Measurements from ENCODE around the gene MRPL32. TPM values are rescaled to one million over a fixed set of nuclear protein-coding genes. Genes with fewer than 3 reads are reported as not detected.

The MRPL32 gene
- total RNA-seq = 100 to 1,000 TPM in 1 of 4 donors, 10 to 100 TPM in 3; 48.7 to 111 (median 54.0) TPM

DNA sequence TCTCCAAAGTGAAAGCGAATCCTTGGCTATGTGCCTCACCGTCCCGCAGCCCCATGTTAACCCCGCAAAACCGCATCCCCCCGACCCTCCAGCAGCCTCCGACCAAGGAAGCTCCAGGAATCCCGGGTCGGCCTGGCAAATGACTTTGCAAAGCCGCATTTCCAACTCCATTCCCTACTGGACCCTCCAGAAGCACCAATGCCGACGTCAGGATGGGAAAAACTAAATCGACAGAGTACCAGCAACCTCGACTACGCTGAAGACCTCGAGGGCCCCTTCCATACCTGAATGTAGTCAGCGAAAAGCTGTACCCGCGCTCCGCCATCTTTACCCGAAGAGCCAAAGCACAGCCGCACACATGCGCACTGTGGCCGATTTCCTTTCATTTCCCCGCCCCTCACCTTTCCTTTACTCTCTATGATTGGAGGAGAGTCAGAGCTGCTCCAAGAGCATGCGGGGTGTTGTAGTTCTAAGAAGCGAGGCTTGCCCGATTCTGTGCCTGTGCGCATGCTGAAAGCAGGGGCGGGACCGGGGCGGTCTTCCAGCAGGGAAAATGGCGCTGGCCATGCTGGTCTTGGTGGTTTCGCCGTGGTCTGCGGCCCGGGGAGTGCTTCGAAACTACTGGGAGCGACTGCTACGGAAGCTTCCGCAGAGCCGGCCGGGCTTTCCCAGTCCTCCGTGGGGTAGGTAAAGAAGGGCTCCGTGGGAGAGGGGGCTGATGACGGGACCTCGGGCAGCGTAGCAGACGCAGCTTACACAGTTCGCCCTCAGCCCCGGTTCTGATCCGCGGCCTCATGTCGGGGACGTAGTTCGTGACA lies at the start of gene MRPL32, which contains the start of gene PSMA2:
Gene MRPL32 (plus strand): TSS at position 543 of the 818 bp plus-strand sequence. CDS start 11 bp downstream, at position 554.
Gene PSMA2 (minus strand): TSS at position 341 of the 818 bp plus-strand sequence. CDS start 16 bp downstream, at position 325.
- TF ChIP-seq, protein P1, sequence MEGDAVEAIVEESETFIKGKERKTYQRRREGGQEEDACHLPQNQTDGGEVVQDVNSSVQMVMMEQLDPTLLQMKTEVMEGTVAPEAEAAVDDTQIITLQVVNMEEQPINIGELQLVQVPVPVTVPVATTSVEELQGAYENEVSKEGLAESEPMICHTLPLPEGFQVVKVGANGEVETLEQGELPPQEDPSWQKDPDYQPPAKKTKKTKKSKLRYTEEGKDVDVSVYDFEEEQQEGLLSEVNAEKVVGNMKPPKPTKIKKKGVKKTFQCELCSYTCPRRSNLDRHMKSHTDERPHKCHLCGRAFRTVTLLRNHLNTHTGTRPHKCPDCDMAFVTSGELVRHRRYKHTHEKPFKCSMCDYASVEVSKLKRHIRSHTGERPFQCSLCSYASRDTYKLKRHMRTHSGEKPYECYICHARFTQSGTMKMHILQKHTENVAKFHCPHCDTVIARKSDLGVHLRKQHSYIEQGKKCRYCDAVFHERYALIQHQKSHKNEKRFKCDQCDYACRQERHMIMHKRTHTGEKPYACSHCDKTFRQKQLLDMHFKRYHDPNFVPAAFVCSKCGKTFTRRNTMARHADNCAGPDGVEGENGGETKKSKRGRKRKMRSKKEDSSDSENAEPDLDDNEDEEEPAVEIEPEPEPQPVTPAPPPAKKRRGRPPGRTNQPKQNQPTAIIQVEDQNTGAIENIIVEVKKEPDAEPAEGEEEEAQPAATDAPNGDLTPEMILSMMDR (IDR thresholded peaks at IDR 0.05; ENCODE audit: low read depth) = no peak

DNA sequence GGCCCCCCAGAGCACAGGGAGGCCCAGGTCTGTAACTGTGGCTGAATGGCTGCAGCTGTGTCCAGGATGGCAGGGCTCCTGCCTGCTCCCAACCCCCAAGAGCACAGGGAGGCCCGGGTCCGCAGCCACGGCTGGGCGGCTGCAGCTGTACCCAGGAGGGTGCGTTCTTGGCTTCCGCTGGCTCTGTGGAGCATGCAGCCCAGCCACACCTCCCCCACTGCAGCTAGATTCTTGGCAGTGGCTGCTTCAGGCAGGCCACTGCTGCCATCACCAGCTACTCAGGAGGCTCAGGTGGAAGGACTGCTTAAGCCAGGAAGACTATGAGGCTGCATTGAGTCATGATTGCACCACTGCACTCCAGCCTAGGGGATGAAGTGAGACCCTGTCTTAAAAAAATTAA lies 48.2 kb upstream of the MRPL32 start:
- TF ChIP-seq, protein P1 (IDR thresholded peaks at IDR 0.05; ENCODE audit: low read depth) = no peak

DNA sequence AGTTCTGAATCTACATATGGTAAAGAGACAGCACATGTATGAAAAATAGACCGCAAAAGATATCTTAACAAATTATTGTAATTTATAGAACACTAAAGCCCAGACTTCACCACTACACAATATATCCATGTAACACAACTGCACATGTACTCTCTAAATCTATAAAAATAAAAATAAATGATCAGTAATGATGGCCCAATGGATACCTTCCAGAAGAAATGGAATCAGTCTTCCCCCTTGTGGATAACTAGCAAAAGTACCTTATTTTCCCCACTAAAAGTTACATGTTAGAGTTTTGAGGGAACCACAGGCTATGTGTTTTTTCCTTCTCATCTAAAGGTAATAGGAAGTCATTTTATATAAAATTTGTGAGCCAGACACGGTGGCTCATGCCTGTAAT lies 46.0 kb upstream of the MRPL32 start:
- TF ChIP-seq, protein P1 (IDR thresholded peaks at IDR 0.05; ENCODE audit: low read depth) = no peak

DNA sequence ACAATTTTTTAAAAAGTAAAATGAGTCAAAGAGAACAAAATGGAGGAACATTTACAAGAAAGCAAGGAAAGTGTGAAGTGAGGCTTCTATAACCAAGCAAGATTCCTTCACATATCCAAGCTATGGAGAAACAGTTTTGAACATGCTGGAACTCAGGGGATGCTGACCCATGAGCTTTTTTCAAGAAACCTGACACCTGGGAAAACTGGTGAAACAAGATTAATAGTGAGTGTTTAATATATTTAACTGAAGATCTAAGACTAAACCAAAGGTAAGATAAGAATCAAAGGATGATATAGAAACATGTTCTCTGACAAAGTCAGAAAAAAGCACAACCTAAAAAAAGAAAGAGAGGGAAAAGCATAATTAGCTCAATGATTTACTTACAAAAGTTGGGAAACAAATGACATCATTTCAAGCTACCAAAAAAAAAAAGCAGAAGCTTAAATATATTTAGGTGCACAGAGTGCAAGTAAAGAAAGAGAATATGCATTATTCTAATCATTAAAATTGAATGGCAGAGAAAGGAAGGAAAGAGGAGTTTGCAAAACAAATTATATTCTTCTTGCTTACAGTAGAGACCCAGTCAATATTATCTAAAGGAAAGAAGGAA lies 45.2 kb upstream of the MRPL32 start:
- TF ChIP-seq, protein P1 (IDR thresholded peaks at IDR 0.05; ENCODE audit: low read depth) = no peak

DNA sequence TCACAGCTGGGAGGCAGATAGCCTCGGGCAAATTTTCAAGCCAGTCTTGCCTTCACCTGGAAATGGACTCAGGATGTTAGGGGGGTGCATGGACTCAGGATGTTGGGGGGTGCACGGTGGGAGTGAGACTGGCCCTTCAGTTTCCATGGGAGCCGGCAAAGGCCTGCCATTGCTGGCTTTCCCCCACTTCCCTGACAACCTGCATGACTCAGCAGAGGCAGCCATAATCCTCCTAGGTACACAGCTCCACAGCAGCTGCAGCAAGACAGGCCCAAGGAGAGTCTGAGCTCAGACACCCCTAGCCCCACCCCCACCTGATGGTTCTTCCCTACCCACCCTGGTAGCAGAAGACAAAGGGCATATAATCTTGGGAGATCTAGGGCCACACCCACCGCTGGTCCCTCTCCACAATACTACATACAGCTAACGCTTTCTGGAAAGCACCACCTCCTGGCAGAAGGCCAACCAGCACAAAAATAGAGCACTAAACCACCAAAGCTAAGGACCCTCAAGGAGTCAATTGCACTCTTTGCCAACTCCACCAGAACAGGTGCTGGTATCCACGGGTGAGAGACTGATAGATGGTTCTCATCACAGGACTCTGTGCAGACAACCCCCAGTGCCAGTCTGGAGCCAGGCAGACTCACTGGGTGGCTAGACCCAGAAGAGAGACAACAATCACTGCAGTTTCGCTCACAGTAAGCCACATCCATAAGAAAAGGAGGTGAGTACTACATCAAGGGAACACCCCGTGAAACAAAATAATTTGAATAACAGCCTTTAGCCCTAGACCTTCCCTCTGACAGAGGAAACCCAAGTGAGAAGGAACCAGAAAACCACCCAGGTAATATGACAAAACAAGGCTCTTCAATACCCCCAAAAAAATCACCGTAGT lies 38.6 kb upstream of the MRPL32 start:
- TF ChIP-seq, protein P1 (IDR thresholded peaks at IDR 0.05; ENCODE audit: low read depth) = no peak

DNA sequence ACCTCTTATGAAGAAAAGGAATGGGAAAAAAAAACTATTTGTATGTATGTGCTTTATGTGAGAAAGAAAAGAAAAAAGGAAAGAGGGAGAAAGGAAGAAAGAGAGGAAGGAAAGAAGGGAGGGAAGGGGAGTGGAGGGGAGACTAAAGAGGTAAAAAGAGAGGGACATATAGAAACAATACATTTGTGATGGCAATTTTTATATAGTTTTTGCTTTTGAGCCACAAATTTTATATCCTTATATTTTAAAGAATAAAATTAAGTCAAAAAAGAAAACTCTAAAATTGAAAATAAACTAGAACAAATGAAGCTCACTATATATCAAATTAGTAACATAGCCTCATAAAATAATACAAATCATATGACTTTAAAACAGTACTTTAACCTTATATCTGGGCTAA lies 31.3 kb upstream of the MRPL32 start:
- TF ChIP-seq, protein P1 (IDR thresholded peaks at IDR 0.05; ENCODE audit: low read depth) = no peak

All from subcutaneous adipose tissue (tissue), 4 donors.